Esophagus muscularis mucosa (tissue), 4 donors: ENCODE measurements around the gene RAB17.

ENCODE experiments used
- EP300 ChIP-seq: sonication (generic); formaldehyde crosslinking; IDR thresholded peaks from one replicate; pipeline ENCODE4 v1.6.1; 2017; ENCODE audit warnings: antibody characterized with exemption
- POLR2A ChIP-seq: fragments of 450-650 bp; IDR thresholded peaks from one replicate; pipeline ENCODE4 v1.6.1; 2017; ENCODE audit warnings: antibody characterized with exemption, moderate library complexity, mild to moderate bottlenecking, low read depth
- POLR2AphosphoS5 ChIP-seq, 2 donors: sonication (generic); formaldehyde crosslinking; IDR thresholded peaks; one replicate each; pipeline ENCODE4 v1.6.1; 2017; ENCODE audit warnings: antibody characterized with exemption in 2 of 2
- TF ChIP-seq, protein P1 (sequence below), 3 experiments: fragments of 200-600 bp in 2 of 3; fragments of 450-650 bp in 1 of 3; sonication (generic) in 2 of 3; IDR thresholded peaks; one replicate each; pipeline ENCODE4 v1.5.1; 2017 to 2019; ENCODE audit warnings: antibody characterized with exemption in 3 of 3, mild to moderate bottlenecking in 2 of 3, moderate library complexity in 1 of 3

DNA sequence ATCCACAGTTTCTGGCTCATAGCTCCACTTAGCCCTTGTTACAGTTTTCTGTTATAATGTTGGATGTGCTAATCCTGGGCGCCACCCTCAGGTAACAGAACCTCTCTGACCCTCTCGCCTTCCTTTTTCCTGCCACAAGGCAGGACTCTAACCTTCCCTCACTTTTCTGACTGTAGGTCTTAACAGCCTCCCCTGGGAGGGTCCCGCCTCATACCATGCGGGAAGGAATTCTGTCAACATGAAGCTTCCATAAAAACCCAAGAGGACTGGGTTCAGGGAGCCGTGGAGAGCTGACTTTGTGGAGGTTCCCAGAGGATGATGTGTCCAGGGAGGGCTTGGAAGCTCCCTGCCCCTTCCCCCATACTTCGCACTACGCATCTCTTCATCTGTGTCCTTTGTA is 11.9 kb upstream of the RAB17 start:
- TF ChIP-seq POLR2A (no peak), POLR2AphosphoS5 (IDR thresholded peaks at IDR 0.05) (no peak), EP300 (no peak)
- TF ChIP-seq, protein P1, sequence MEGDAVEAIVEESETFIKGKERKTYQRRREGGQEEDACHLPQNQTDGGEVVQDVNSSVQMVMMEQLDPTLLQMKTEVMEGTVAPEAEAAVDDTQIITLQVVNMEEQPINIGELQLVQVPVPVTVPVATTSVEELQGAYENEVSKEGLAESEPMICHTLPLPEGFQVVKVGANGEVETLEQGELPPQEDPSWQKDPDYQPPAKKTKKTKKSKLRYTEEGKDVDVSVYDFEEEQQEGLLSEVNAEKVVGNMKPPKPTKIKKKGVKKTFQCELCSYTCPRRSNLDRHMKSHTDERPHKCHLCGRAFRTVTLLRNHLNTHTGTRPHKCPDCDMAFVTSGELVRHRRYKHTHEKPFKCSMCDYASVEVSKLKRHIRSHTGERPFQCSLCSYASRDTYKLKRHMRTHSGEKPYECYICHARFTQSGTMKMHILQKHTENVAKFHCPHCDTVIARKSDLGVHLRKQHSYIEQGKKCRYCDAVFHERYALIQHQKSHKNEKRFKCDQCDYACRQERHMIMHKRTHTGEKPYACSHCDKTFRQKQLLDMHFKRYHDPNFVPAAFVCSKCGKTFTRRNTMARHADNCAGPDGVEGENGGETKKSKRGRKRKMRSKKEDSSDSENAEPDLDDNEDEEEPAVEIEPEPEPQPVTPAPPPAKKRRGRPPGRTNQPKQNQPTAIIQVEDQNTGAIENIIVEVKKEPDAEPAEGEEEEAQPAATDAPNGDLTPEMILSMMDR (IDR thresholded peaks at IDR 0.05), result no peak
